K562 (cell line): ENCODE data around the gene ZBTB22. TPM values are rescaled to one million over a fixed set of nuclear protein-coding genes. Genes with fewer than 3 reads are reported as not detected.

Source experiments
- ATAC-seq: fragments of 200-7000 bp; cut with Tn5 transposase; 3 replicates; pipeline ENCODE4 v1.9.1; 2020; ENCODE audit warnings: moderate library complexity
- BruUV-seq: library from RNA; stranded (reverse); fragments of 400-500 nt; replicated peaks from 2 replicates; lab custom pipeline; 2021; lab: Mats Ljungman, UMichigan
- CTCF ChIA-PET: fragments of 300-600 bp; formaldehyde crosslinking; extraction: SDS; loops from one replicate; lab custom pipeline; 2021; ENCODE audit warnings: low intra/inter-chr PET ratio; lab: Yijun Ruan, JAX
- POLR2A ChIA-PET: fragments of 300-600, 350-650 bp; sonication (Branson Sonifier 250); formaldehyde crosslinking; extraction: SDS; loops from one replicate; lab custom pipeline; 2021; ENCODE audit warnings: antibody characterized with exemption, inconsistent platforms; lab: Yijun Ruan, JAX
- DNase-seq, 4 experiments: peaks; one replicate each; pipeline versions ENCODE4 v3.0.0 to v3.0.0-alpha.2; 2011 to 2018; ENCODE audit warnings: low spot score in 3 of 4, mixed read lengths in 3 of 4; ENCODE audit errors: extremely low read depth in 1 of 4
- FAIRE-seq: peaks from 2 replicates; lab custom pipeline; 2011; peaks lifted over from hg19 to GRCh38; lab: Jason Lieb, UNC
- H2AFZ ChIP-seq: 2 replicates; pipeline ENCODE4 v1.6.0; 2011; ENCODE audit warnings: low read depth, low read length, control low read depth, inconsistent platforms
- H3K27ac ChIP-seq: fragments of 200-600 bp; 3 replicates; pipeline ENCODE4 v1.8.0; 2011; ENCODE audit warnings: low read depth, mild to moderate bottlenecking, control low read depth, inconsistent platforms, low read length, moderate library complexity, mixed read lengths; ENCODE audit errors: extremely low read depth
- H3K27me3 ChIP-seq, 2 experiments: fragments of 300-600 bp in 1 of 2; 2 replicates in 1 of 2; 3 replicates in 1 of 2; pipeline versions ENCODE4 v1.6.0 to v1.8.0; 2011; ENCODE audit warnings: inconsistent platforms in 2 of 2, low read length in 2 of 2, mild to moderate bottlenecking in 1 of 2, mixed read lengths in 1 of 2, moderate library complexity in 1 of 2; ENCODE audit not compliant: control insufficient read depth in 2 of 2, insufficient read depth in 2 of 2
- H3K36me3 ChIP-seq: fragments of 300-600 bp; 3 replicates; pipeline ENCODE4 v1.8.0; 2011; ENCODE audit warnings: mild to moderate bottlenecking, low read length, inconsistent platforms; ENCODE audit not compliant: control insufficient read depth, insufficient read depth
- H3K4me1 ChIP-seq, 2 experiments: fragments of 200-600 bp in 1 of 2; replicated peaks in 1 of 2; 2 replicates in 1 of 2; 3 replicates in 1 of 2; pipeline versions ENCODE4 v1.5.1 to v1.8.0; 2011; ENCODE audit warnings: inconsistent platforms in 2 of 2, low read length in 2 of 2, mild to moderate bottlenecking in 1 of 2, mixed read lengths in 1 of 2, moderate library complexity in 1 of 2; ENCODE audit not compliant: control insufficient read depth in 2 of 2, insufficient read depth in 2 of 2
- H3K4me2 ChIP-seq: 2 replicates; pipeline ENCODE4 v1.6.1; 2011; ENCODE audit warnings: low read length, control low read depth, inconsistent platforms, mixed read lengths; ENCODE audit not compliant: insufficient read depth
- H3K4me3 ChIP-seq: fragments of 200-600 bp; sonication (generic), shearing (Covaris generic); 2 replicates; pipeline ENCODE4 v1.5.1; 2016; ENCODE audit warnings: control low read depth, inconsistent platforms
- H3K79me2 ChIP-seq: fragments of 200-600 bp; 3 replicates; pipeline ENCODE4 v1.8.0; 2011; ENCODE audit warnings: low read length, inconsistent platforms; ENCODE audit not compliant: control insufficient read depth, insufficient read depth
- H3K9ac ChIP-seq, 2 experiments: 2 replicates each; pipeline versions ENCODE4 v1.6.0 to v1.6.1; 2011; ENCODE audit warnings: low read depth in 2 of 2, low read length in 2 of 2, control low read depth in 1 of 2, inconsistent platforms in 1 of 2, mild to moderate bottlenecking in 1 of 2, mixed read lengths in 1 of 2; ENCODE audit not compliant: insufficient read depth in 1 of 2
- H3K9me1 ChIP-seq: one replicate; pipeline ENCODE4 v1.6.0; 2011; ENCODE audit warnings: inconsistent platforms, mild to moderate bottlenecking, low read length, moderate library complexity; ENCODE audit not compliant: control insufficient read depth, insufficient read depth
- H3K9me3 ChIP-seq: replicated peaks from 2 replicates; pipeline ENCODE4 v1.5.1; 2011; ENCODE audit warnings: low read depth, low read length, inconsistent platforms; ENCODE audit not compliant: control insufficient read depth, insufficient read depth
- H4K20me1 ChIP-seq: replicated peaks from 2 replicates; pipeline ENCODE4 v1.6.1; 2011; ENCODE audit warnings: low read length, inconsistent platforms, mixed read lengths; ENCODE audit not compliant: control insufficient read depth, insufficient read depth
- ARNT ChIP-seq, 2 experiments: fragments of 450-650 bp; IDR thresholded peaks; 2 replicates each; pipeline ENCODE4 v1.6.1; 2016; ENCODE audit warnings: mild to moderate bottlenecking in 1 of 2
- EP300 ChIP-seq: IDR thresholded peaks from 2 replicates; pipeline ENCODE4 v1.6.1; 2012; ENCODE audit warnings: low read length, improper control_type of control experiment
- ETV5 ChIP-seq: sonication (generic); formaldehyde crosslinking; IDR thresholded peaks from 2 replicates; pipeline ENCODE4 v1.4.0; 2020; ENCODE audit warnings: low read depth, mild to moderate bottlenecking, missing genetic modification reagents
- NCOA1 ChIP-seq: fragments of 450-650 bp; IDR thresholded peaks from 2 replicates; pipeline ENCODE4 v1.6.1; 2016; ENCODE audit warnings: low read depth
- NCOA4 ChIP-seq: fragments of 450-650 bp; IDR thresholded peaks from 2 replicates; pipeline ENCODE4 v1.6.1; 2018; ENCODE audit warnings: mild to moderate bottlenecking; ENCODE audit not compliant: partially characterized antibody
- NFE2L1 ChIP-seq: fragments of 450-650 bp; IDR thresholded peaks from 2 replicates; pipeline ENCODE4 v1.6.1; 2016; ENCODE audit warnings: missing genetic modification characterization, low read depth, mild to moderate bottlenecking, missing compliant biosample characterization, moderate library complexity, borderline replicate concordance
- POLR2AphosphoS2 ChIP-seq: IDR thresholded peaks from 2 replicates; pipeline ENCODE4 v1.6.1; 2012; ENCODE audit warnings: low read length, improper control_type of control experiment
- POLR2B ChIP-seq: fragments of 450-650 bp; IDR thresholded peaks from 2 replicates; pipeline ENCODE4 v1.6.1; 2018; ENCODE audit warnings: low read depth; ENCODE audit not compliant: partially characterized antibody
- SMARCE1 ChIP-seq: fragments of 450-650 bp; IDR thresholded peaks from 2 replicates; pipeline ENCODE4 v1.7.1; 2016; ENCODE audit warnings: mild to moderate bottlenecking
- YY1 ChIP-seq, 3 experiments: IDR thresholded peaks; 2 replicates each; pipeline ENCODE4 v1.6.1; 2011; ENCODE audit warnings: low read length in 2 of 3, mild to moderate bottlenecking in 2 of 3, moderate library complexity in 2 of 3, borderline replicate concordance in 1 of 3, control low read depth in 1 of 3, low read depth in 1 of 3; ENCODE audit not compliant: insufficient read depth in 3 of 3, insufficient replicate concordance in 2 of 3, control insufficient read depth in 1 of 3, insufficient read length in 1 of 3; ENCODE audit errors: extremely low read depth in 1 of 3
- ZBTB1 ChIP-seq: sonication (generic); formaldehyde crosslinking; IDR thresholded peaks from 2 replicates; pipeline ENCODE4 v1.8.1; 2023; ENCODE audit warnings: missing genetic modification reagents, low read depth, mild to moderate bottlenecking, borderline replicate concordance
- ZBTB33 ChIP-seq: sonication (generic); formaldehyde crosslinking; IDR thresholded peaks from 2 replicates; pipeline ENCODE4 v1.8.1; 2023; ENCODE audit warnings: mild to moderate bottlenecking, missing genetic modification reagents
- ZC3H8 ChIP-seq: fragments of 450-650 bp; IDR thresholded peaks from 2 replicates; pipeline ENCODE4 v1.6.1; 2017
- ZNF398 ChIP-seq: fragments of 250-450 bp; sonication (Bioruptor Pico); IDR thresholded peaks from 2 replicates; pipeline ENCODE4 v1.8.0; 2021; ENCODE audit warnings: moderate library complexity, mild to moderate bottlenecking, inconsistent platforms
- WGBS: fragments of 100-300 bp; shearing (Covaris generic); methylation state at CpG from one replicate; pipeline ENCODE4 v1.1.6; 2016; ENCODE audit warnings: low coverage, mixed read lengths; ENCODE audit not compliant: insufficient coverage; ENCODE audit errors: missing lambda C conversion rate; 5-methylcytosine and 5-hydroxymethylcytosine counted together
- in situ Hi-C: fragments of 300-500 bp; cut with MboI; formaldehyde crosslinking; loops from 4 replicates; pipeline ENCODE4 v1.15.0; 2018; ENCODE audit warnings: inconsistent platforms, mixed read lengths
- intact Hi-C: fragments of 100-400 bp; cut with micrococcal nuclease; formaldehyde crosslinking; loops from 2 replicates; pipeline ENCODE4 v1.14.2; 2022
- polyA plus RNA-seq, 8 experiments: library from polyadenylated mRNA; depleted of rRNA in 4 of 8; stranded (reverse) in 5 of 8; unstranded in 3 of 8; fragments of >200 nt; fragmentation: Nextera tagmentation in 2 of 8; fragmentation: Illumina TruSeq in 1 of 8; extraction: Ambion mirVana in 2 of 8; extraction: Trizol in 1 of 8; gene quantifications; 2 replicates each; pipeline versions ENCODE4 v1.2.1 to v1.2.3, GENCODE V29; 2011 to 2014; ENCODE audit warnings: inconsistent platforms in 1 of 8, missing spikeins in 1 of 8
- total RNA-seq, 7 experiments: library from RNA; depleted of rRNA in 6 of 7; stranded (reverse); fragments of >200 nt in 6 of 7; fragmentation: Illumina TruSeq in 2 of 7; extraction: Trizol in 2 of 7; gene quantifications; 2 replicates each; pipeline versions ENCODE4 v1.2.1 to v1.2.3, GENCODE V29; 2011 to 2021; ENCODE audit warnings: low replicate concordance in 1 of 7
- TF ChIP-seq, protein P1 (sequence below): sonication (generic); formaldehyde crosslinking; IDR thresholded peaks from 2 replicates; pipeline ENCODE4 v1.8.0; 2022; ENCODE audit warnings: mild to moderate bottlenecking, missing genetic modification reagents, borderline replicate concordance

Gene ZBTB22
- total and polyA plus RNA-seq, 9 of the 15 experiments (the other 6 are each of a cell fraction or from before 2014, with no cell fraction given), result 0.21 to 11.9 (median 7.1) TPM

DNA sequence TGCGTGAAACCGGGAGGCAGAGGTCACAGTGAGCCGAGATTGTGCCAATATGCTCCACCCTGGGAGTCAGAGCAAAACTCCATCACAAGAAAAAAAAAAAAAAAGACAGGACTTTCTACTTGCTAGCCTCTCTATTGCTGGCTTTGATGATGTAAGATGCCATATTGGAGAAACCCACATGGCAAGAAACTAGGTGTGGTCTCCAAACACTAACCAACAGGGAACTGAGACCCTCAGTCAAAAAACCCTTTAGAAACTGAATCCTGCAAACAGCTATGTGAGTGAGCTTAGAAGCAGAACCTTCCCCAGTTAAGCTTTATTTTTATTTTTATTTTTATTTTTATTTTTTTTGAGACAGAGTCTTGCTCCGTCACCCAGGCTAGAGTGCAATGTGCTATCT, 18.4 kb upstream of the ZBTB22 start (continued):
- TF ChIP-seq, protein P1, sequence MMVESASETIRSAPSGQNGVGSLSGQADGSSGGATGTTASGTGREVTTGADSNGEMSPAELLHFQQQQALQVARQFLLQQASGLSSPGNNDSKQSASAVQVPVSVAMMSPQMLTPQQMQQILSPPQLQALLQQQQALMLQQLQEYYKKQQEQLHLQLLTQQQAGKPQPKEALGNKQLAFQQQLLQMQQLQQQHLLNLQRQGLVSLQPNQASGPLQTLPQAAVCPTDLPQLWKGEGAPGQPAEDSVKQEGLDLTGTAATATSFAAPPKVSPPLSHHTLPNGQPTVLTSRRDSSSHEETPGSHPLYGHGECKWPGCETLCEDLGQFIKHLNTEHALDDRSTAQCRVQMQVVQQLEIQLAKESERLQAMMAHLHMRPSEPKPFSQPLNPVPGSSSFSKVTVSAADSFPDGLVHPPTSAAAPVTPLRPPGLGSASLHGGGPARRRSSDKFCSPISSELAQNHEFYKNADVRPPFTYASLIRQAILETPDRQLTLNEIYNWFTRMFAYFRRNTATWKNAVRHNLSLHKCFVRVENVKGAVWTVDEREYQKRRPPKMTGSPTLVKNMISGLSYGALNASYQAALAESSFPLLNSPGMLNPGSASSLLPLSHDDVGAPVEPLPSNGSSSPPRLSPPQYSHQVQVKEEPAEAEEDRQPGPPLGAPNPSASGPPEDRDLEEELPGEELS (CRISPR knock-in tag), result no peak
- TF ChIP-seq NCOA4, result no peak

GRCh38 chr6:33333666-33334065, 16.1 kb upstream of the ZBTB22 start:
- in situ Hi-C loops, result no loop called here
- intact Hi-C loops, result no loop called here
- BruUV-seq, result no TSS peak
- TF ChIP-seq NCOA1 (no peak), POLR2B (no peak), EP300 (no peak), POLR2AphosphoS2 (no peak), ZBTB1 (CRISPR knock-in tag) (no peak), ETV5 (CRISPR knock-in tag) (no peak), ARNT (IDR thresholded peaks at IDR 0.05) (no peak), NFE2L1 (tag) (no peak), ZNF398 (CRISPR knock-in tag) (no peak), SMARCE1 (no peak), ZBTB33 (CRISPR knock-in tag) (no peak), YY1 (IDR thresholded peaks at IDR 0.05; ENCODE audit: borderline replicate concordance in 1 of 3, control insufficient read depth in 1 of 3, extremely low read depth in 1 of 3, insufficient read depth in 3 of 3, insufficient read length in 1 of 3, insufficient replicate concordance in 2 of 3, low read depth in 1 of 3, low read length in 2 of 3) (no peak), ZC3H8 (no peak)

More at GRCh38 chr6:33333666-33334065, 16.1 kb upstream of the ZBTB22 start:
- H3K9ac ChIP-seq, result no peak overlapping the region
- ChIA-PET CTCF (no interaction called here), POLR2A (interaction anchor here (0.7 kb wide), 1 partner anchor 1250 kb away, joined by 3 read pairs; no protein-coding TSS in a partner anchor)
- no peak overlapping the region for H3K4me2 ChIP-seq
- H3K4me1 ChIP-seq, result no peaks in the 10 kb centered on the region
- H3K27me3 ChIP-seq, result no peaks in the 10 kb centered on the region
- FAIRE-seq (no peak), DNase-seq (no peak), ATAC-seq (no peak)
- no peaks in the 10 kb centered on the region for H3K9me1 ChIP-seq
- H3K9me3 ChIP-seq, result no peaks in the 10 kb centered on the region; the same call in 1 of the 2 replicates
- H2AFZ ChIP-seq, result no peak overlapping the region
- H3K4me3 ChIP-seq, result no peak overlapping the region
- H3K36me3 ChIP-seq, result no peaks in the 10 kb centered on the region
- no peaks in the 10 kb centered on the region for H4K20me1 ChIP-seq
- H3K27ac ChIP-seq, result no peak overlapping the region
- 64% methylated on average over 4 of the region's 4 CpGs for WGBS
- H3K79me2 ChIP-seq, result no peaks in the 10 kb centered on the region
